Astrocyte of the spinal cord (primary cell): ENCODE measurements around the gene LRTM1.

ENCODE experiments used
- DNase-seq: peaks from one replicate; pipeline ENCODE4 v3.0.0; 2011; ENCODE audit warnings: low read depth, low spot score
- H3K4me3 ChIP-seq: 2 replicates; pipeline ENCODE4 v1.5.1; 2011; ENCODE audit warnings: low read depth, mild to moderate bottlenecking, low read length, moderate library complexity
- CTCF ChIP-seq: IDR thresholded peaks from 2 replicates; pipeline ENCODE4 v1.5.1; 2012; ENCODE audit warnings: low read depth, mild to moderate bottlenecking, low read length, inconsistent platforms
- in situ Hi-C: cut with HindIII; loops from 2 replicates; pipeline ENCODE4 v1.10.0; 2017; ENCODE audit warnings: low sequenced_read_pairs

Gene LRTM1

GRCh38 chr3:54966979-54967378 lies 39.1 kb upstream of the LRTM1 start:
- in situ Hi-C loops: no loop called here
- H3K4me3 ChIP-seq: no peak overlapping the region
- TF ChIP-seq CTCF: no peak
- DNase-seq: no peak

- no peak overlapping the region for H3K4me3 ChIP-seq
- TF ChIP-seq CTCF: peak; percentile 0
- in situ Hi-C loops: no loop called here
- peak; percentile 95 for DNase-seq
Observed at GRCh38 chr3:54965746-54966145, 37.9 kb upstream of the LRTM1 start.

GRCh38 chr3:54964081-54964480 lies 36.2 kb upstream of the LRTM1 start:
- DNase-seq: no peak
- TF ChIP-seq CTCF: no peak
- H3K4me3 ChIP-seq: no peak overlapping the region
- in situ Hi-C loops: no loop called here

GRCh38 chr3:54963641-54964040 lies 35.8 kb upstream of the LRTM1 start:
- in situ Hi-C loops: no loop called here
- DNase-seq: no peak
- no peak overlapping the region for H3K4me3 ChIP-seq
- no peak for TF ChIP-seq CTCF

GRCh38 chr3:54962200-54962599 lies 34.3 kb upstream of the LRTM1 start:
- TF ChIP-seq CTCF: no peak
- no peak for DNase-seq
- in situ Hi-C loops: no loop called here
- H3K4me3 ChIP-seq: no peak overlapping the region

- in situ Hi-C loops: no loop called here
- no peak for DNase-seq
- no peak for TF ChIP-seq CTCF
- no peak overlapping the region for H3K4me3 ChIP-seq
Observed at GRCh38 chr3:54960701-54961100, 32.8 kb upstream of the LRTM1 start.

- peak; percentile 35 for DNase-seq
- H3K4me3 ChIP-seq: no peak overlapping the region
- no peak for TF ChIP-seq CTCF
- in situ Hi-C loops: no loop called here
Observed at GRCh38 chr3:54960082-54960481, 32.2 kb upstream of the LRTM1 start.
